HepG2 (cell line): ENCODE results near the gene CTPS2. TPM values are rescaled to one million over a fixed set of nuclear protein-coding genes. Genes with fewer than 3 reads are reported as not detected.

Experiments
- ASH2L ChIP-seq: fragments of 300-600, 200-600 bp; sonication (generic); IDR thresholded peaks from 2 replicates; pipeline ENCODE4 v1.7.0; 2017; ENCODE audit warnings: low read depth, mild to moderate bottlenecking, moderate library complexity, mixed read lengths, low read length; ENCODE audit not compliant: insufficient read length
- HBP1 ChIP-seq: IDR thresholded peaks from 2 replicates; pipeline ENCODE4 v1.6.1; 2016; ENCODE audit warnings: low read depth, control low read depth
- NBN ChIP-seq: fragments of 450-650 bp; conservative IDR thresholded peaks from 2 replicates; pipeline ENCODE4 v1.6.1; 2017
- PCBP2 ChIP-seq: fragments of 200-400 bp; formaldehyde crosslinking; optimal IDR thresholded peaks from 2 replicates; pipeline ENCODE3; 2018; ENCODE audit warnings: low read length, low read depth; ENCODE audit not compliant: poor library complexity, severe bottlenecking
- RARA ChIP-seq: IDR thresholded peaks from 2 replicates; pipeline ENCODE4 v1.6.1; 2016; ENCODE audit warnings: missing genetic modification reagents, missing compliant biosample characterization
- ZBTB40 ChIP-seq, 2 experiments: fragments of 450-650 bp in 1 of 2; sonication (generic) in 1 of 2; formaldehyde crosslinking in 1 of 2; IDR thresholded peaks; 2 replicates each; pipeline versions ENCODE4 v1.6.1 to v1.8.0; 2016 to 2022; ENCODE audit warnings: antibody characterized with exemption in 1 of 2, mild to moderate bottlenecking in 1 of 2, missing genetic modification reagents in 1 of 2
- ZNF142 ChIP-seq: sonication (generic); formaldehyde crosslinking; IDR thresholded peaks from 2 replicates; pipeline ENCODE4 v1.4.0; 2020; ENCODE audit warnings: missing genetic modification reagents
- ZNF224 ChIP-seq: sonication (generic); formaldehyde crosslinking; IDR thresholded peaks from 2 replicates; pipeline ENCODE4 v1.5.0; 2020; ENCODE audit warnings: mild to moderate bottlenecking, missing genetic modification reagents
- ZNF556 ChIP-seq: sonication (generic); formaldehyde crosslinking; IDR thresholded peaks from 2 replicates; pipeline ENCODE4 v1.4.0; 2020; ENCODE audit warnings: mild to moderate bottlenecking, missing genetic modification reagents, borderline replicate concordance
- polyA plus RNA-seq, 8 experiments: library from polyadenylated mRNA; depleted of rRNA in 3 of 8; stranded (reverse) in 7 of 8; unstranded in 1 of 8; fragments of >200 nt; fragmentation: Illumina TruSeq in 4 of 8; extraction: Trizol in 4 of 8; gene quantifications; 2 replicates each; pipeline versions ENCODE4 v1.2.1 to v1.2.3, GENCODE V29; 2011 to 2016; ENCODE audit warnings: low read depth in 4 of 8, missing spikeins in 1 of 8, mixed read lengths in 1 of 8; ENCODE audit not compliant: insufficient read depth in 1 of 8
- total RNA-seq, 5 experiments: library from RNA; depleted of rRNA; stranded (reverse); fragments of >200 nt; fragmentation: Illumina TruSeq; extraction: Trizol; gene quantifications; 2 replicates each; pipeline ENCODE4 v1.2.3, GENCODE V29; 2016; ENCODE audit warnings: low read depth in 1 of 5

The CTPS2 gene
- total and polyA plus RNA-seq, 2 of the 13 experiments (the other 11 are each of a cell fraction or from before 2014, with no cell fraction given): 10.3 to 26.1 TPM

GRCh38 chrX:16547644-16548043, 164.8 kb downstream of the CTPS2 start (continued):
- no peak for TF ChIP-seq ZBTB40 (IDR thresholded peaks at IDR 0.05)
- TF ChIP-seq ZBTB40 (CRISPR knock-in tag; IDR thresholded peaks at IDR 0.05): no peak
- TF ChIP-seq ZNF142 (CRISPR knock-in tag): no peak
- no peak for TF ChIP-seq HBP1 (CRISPR knock-in tag)
- TF ChIP-seq RARA (CRISPR knock-in tag): no peak
- TF ChIP-seq NBN: no peak
- no peak for TF ChIP-seq PCBP2
- TF ChIP-seq ASH2L: no peak
- no peak for TF ChIP-seq ZNF556 (CRISPR knock-in tag)
- TF ChIP-seq ZNF224 (CRISPR knock-in tag): no peak
